ENCODE results near the gene PAPPA2. TPM values are rescaled to one million over a fixed set of nuclear protein-coding genes. Genes with fewer than 3 reads are reported as not detected.

The PAPPA2 gene
- total and polyA plus RNA-seq, 2 donors (not counting 1 experiment from before 2014, with no cell fraction given): 0.24 to 4.1 TPM

- no peak for DNase-seq (ENCODE audit: low read depth in 2 of 2)
- Histone ChIP-seq H3K9me3 (ENCODE audit: control insufficient read depth, insufficient read depth, low read depth, low read length) (no peaks in the 10 kb centered on the region), H3K4me1 (ENCODE audit: control insufficient read depth, extremely low read depth, insufficient read depth, low read length) (no peaks in the 10 kb centered on the region), H3K36me3 (ENCODE audit: control insufficient read depth, insufficient read depth, low read length) (no peaks in the 10 kb centered on the region), H3K79me2 (ENCODE audit: control insufficient read depth, insufficient read depth, low read length) (no peaks in the 10 kb centered on the region), H4K20me1 (ENCODE audit: control insufficient read depth, extremely low read depth, insufficient read depth, low read length) (no peaks in the 10 kb centered on the region), H2AFZ (ENCODE audit: low read length) (no peak overlapping the region), H3K4me3 (replicated peaks in 1 of 4; ENCODE audit: control extremely low read depth in 1 of 4, insufficient read depth in 1 of 4, low read depth in 3 of 4, low read length in 4 of 4) (no peak overlapping the region), H3K4me2 (ENCODE audit: extremely low read depth, insufficient read depth, low read length) (no peak overlapping the region), H3K27me3 (ENCODE audit: control insufficient read depth, insufficient read depth, low read length) (no peaks in the 10 kb centered on the region), H3K27ac (ENCODE audit: insufficient read depth, low read length) (no peak overlapping the region), H3K9ac (ENCODE audit: insufficient read depth, low read length) (no peak overlapping the region)
- no peak for TF ChIP-seq EZH2 (IDR thresholded peaks at IDR 0.05; ENCODE audit: low read length, missing control alignments)
- TF ChIP-seq CTCF (conservative IDR thresholded peaks at IDR 0.05 in 1 of 2, IDR thresholded peaks at IDR 0.05 in 1 of 2; ENCODE audit: low read depth in 1 of 2, low read length in 2 of 2): no peak
These were observed 141.5 kb downstream of the PAPPA2 start for GRCh38 chr1:176604461-176604860.

GRCh38 chr1:176605176-176605575 is 142.2 kb downstream of the PAPPA2 start:
- Histone ChIP-seq H3K4me2 (ENCODE audit: extremely low read depth, insufficient read depth, low read length) (no peak overlapping the region), H3K79me2 (ENCODE audit: control insufficient read depth, insufficient read depth, low read length) (no peaks in the 10 kb centered on the region), H3K9ac (ENCODE audit: insufficient read depth, low read length) (no peak overlapping the region), H3K27ac (ENCODE audit: insufficient read depth, low read length) (no peak overlapping the region), H2AFZ (ENCODE audit: low read length) (no peak overlapping the region), H4K20me1 (ENCODE audit: control insufficient read depth, extremely low read depth, insufficient read depth, low read length) (no peaks in the 10 kb centered on the region), H3K27me3 (ENCODE audit: control insufficient read depth, insufficient read depth, low read length) (no peaks in the 10 kb centered on the region), H3K36me3 (ENCODE audit: control insufficient read depth, insufficient read depth, low read length) (no peaks in the 10 kb centered on the region), H3K4me1 (ENCODE audit: control insufficient read depth, extremely low read depth, insufficient read depth, low read length) (no peaks in the 10 kb centered on the region), H3K9me3 (ENCODE audit: control insufficient read depth, insufficient read depth, low read depth, low read length) (no peaks in the 10 kb centered on the region), H3K4me3 (replicated peaks in 1 of 4; ENCODE audit: control extremely low read depth in 1 of 4, insufficient read depth in 1 of 4, low read depth in 3 of 4, low read length in 4 of 4) (no peak overlapping the region)
- DNase-seq (ENCODE audit: low read depth in 2 of 2): no peak
- no peak for TF ChIP-seq CTCF (conservative IDR thresholded peaks at IDR 0.05 in 1 of 2, IDR thresholded peaks at IDR 0.05 in 1 of 2; ENCODE audit: low read depth in 1 of 2, low read length in 2 of 2)
- TF ChIP-seq EZH2 (IDR thresholded peaks at IDR 0.05; ENCODE audit: low read length, missing control alignments): no peak

- Histone ChIP-seq H3K79me2 (ENCODE audit: control insufficient read depth, insufficient read depth, low read length) (no peaks in the 10 kb centered on the region), H2AFZ (ENCODE audit: low read length) (no peak overlapping the region), H3K27me3 (ENCODE audit: control insufficient read depth, insufficient read depth, low read length) (no peaks in the 10 kb centered on the region), H3K9me3 (ENCODE audit: control insufficient read depth, insufficient read depth, low read depth, low read length) (no peaks in the 10 kb centered on the region), H3K4me2 (ENCODE audit: extremely low read depth, insufficient read depth, low read length) (no peak overlapping the region), H4K20me1 (ENCODE audit: control insufficient read depth, extremely low read depth, insufficient read depth, low read length) (no peaks in the 10 kb centered on the region), H3K9ac (ENCODE audit: insufficient read depth, low read length) (no peak overlapping the region), H3K4me3 (replicated peaks in 1 of 4; ENCODE audit: control extremely low read depth in 1 of 4, insufficient read depth in 1 of 4, low read depth in 3 of 4, low read length in 4 of 4) (no peak overlapping the region), H3K4me1 (ENCODE audit: control insufficient read depth, extremely low read depth, insufficient read depth, low read length) (no peaks in the 10 kb centered on the region), H3K36me3 (ENCODE audit: control insufficient read depth, insufficient read depth, low read length) (no peaks in the 10 kb centered on the region), H3K27ac (ENCODE audit: insufficient read depth, low read length) (no peak overlapping the region)
- no peak for DNase-seq (ENCODE audit: low read depth in 2 of 2)
- no peak for TF ChIP-seq EZH2 (IDR thresholded peaks at IDR 0.05; ENCODE audit: low read length, missing control alignments)
- no peak for TF ChIP-seq CTCF (conservative IDR thresholded peaks at IDR 0.05 in 1 of 2, IDR thresholded peaks at IDR 0.05 in 1 of 2; ENCODE audit: low read depth in 1 of 2, low read length in 2 of 2)
These were observed 146.8 kb downstream of the PAPPA2 start for GRCh38 chr1:176609556-176610408.

Data from fibroblast of lung (primary cell).